Neutrophil (primary cell): ENCODE data around the gene GJD2.

Experiments
- H3K27ac ChIP-seq: fragments of 200-600 bp; sonication (generic); 2 replicates; pipeline ENCODE4 v1.5.1; 2016; ENCODE audit warnings: mild to moderate bottlenecking, moderate library complexity
- H3K27me3 ChIP-seq: fragments of 200-600 bp; sonication (generic); 2 replicates; pipeline ENCODE4 v1.6.0; 2016; ENCODE audit warnings: mild to moderate bottlenecking
- H3K36me3 ChIP-seq: fragments of 200-600 bp; sonication (generic); 2 replicates; pipeline ENCODE4 v1.5.1; 2017
- H3K4me1 ChIP-seq, 2 experiments: fragments of 200-600 bp in 1 of 2; sonication (generic) in 1 of 2; 1 replicate in 1 of 2; 2 replicates in 1 of 2; pipeline versions ENCODE4 v1.5.1 to v1.6.1; 2013 to 2016; ENCODE audit warnings: low read depth in 1 of 2, low read length in 1 of 2, mild to moderate bottlenecking in 1 of 2, moderate library complexity in 1 of 2; ENCODE audit not compliant: control insufficient read depth in 1 of 2, insufficient read depth in 1 of 2
- H3K4me3 ChIP-seq, 2 experiments: fragments of 200-600 bp in 1 of 2; sonication (generic) in 1 of 2; 1 replicate in 1 of 2; 2 replicates in 1 of 2; pipeline ENCODE4 v1.5.1; 2013 to 2016; ENCODE audit warnings: low read depth in 1 of 2, low read length in 1 of 2, mild to moderate bottlenecking in 1 of 2, moderate library complexity in 1 of 2
- H3K9me3 ChIP-seq: fragments of 200-600 bp; sonication (generic); 2 replicates; pipeline ENCODE4 v1.5.1; 2016
- TF ChIP-seq, protein P1 (sequence below): fragments of 200-600 bp; sonication (generic); IDR thresholded peaks from 2 replicates; pipeline ENCODE4 v1.5.1; 2016; ENCODE audit warnings: antibody characterized with exemption

GJD2 gene

DNA sequence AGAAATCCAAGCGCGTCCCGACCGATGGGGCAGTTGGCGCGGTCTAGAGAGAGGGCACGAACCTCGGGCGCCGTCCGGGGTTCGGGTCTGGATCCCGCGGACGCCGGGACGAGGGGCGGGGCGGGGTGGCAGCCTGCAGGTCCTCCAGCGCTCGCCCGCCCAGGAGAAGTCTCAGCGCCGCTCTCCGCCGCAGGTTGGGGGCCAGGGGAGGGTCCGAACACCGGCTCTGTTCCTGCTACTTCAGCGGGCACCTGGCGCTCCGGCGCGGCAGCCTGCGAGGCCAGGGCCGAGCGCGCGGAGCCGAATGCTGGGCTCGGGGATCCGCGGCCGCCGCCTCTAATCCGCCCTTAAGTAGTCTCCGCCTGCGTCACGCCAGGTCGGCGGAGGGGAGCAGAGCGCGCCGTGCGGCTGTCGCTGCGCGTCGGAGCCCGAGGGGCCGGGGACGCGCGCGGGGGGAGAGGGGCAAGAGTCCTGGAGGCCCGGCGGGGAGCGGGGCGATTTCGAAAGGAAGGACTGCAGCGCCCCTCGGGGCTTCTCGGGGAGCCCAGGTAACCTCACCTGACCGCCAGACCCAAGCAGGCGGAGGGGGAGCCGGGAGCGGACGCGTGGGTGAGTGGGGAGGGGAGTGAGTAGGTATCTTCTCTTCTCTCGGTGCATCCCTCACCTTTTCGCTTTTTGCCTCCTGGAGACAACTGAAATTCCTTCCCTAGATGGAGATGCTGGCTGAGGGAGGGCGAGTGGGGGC is at the start of gene GJD2:
Gene GJD2 (minus strand): TSS at position 325 of the 745 bp plus-strand sequence. CDS start 510 bp downstream, outside the sequence.
- Histone ChIP-seq H3K36me3 (no peaks in the 10 kb centered on the region), H3K4me1 (no peaks in the 10 kb centered on the region), H3K9me3 (no peaks in the 10 kb centered on the region), H3K27ac (no peak within 1 kb of the TSS), H3K4me3 (no peak within 1 kb of the TSS), H3K27me3 (peaks cover 87% of the 10 kb centered on the region)
- TF ChIP-seq, protein P1, sequence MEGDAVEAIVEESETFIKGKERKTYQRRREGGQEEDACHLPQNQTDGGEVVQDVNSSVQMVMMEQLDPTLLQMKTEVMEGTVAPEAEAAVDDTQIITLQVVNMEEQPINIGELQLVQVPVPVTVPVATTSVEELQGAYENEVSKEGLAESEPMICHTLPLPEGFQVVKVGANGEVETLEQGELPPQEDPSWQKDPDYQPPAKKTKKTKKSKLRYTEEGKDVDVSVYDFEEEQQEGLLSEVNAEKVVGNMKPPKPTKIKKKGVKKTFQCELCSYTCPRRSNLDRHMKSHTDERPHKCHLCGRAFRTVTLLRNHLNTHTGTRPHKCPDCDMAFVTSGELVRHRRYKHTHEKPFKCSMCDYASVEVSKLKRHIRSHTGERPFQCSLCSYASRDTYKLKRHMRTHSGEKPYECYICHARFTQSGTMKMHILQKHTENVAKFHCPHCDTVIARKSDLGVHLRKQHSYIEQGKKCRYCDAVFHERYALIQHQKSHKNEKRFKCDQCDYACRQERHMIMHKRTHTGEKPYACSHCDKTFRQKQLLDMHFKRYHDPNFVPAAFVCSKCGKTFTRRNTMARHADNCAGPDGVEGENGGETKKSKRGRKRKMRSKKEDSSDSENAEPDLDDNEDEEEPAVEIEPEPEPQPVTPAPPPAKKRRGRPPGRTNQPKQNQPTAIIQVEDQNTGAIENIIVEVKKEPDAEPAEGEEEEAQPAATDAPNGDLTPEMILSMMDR = no peak

DNA sequence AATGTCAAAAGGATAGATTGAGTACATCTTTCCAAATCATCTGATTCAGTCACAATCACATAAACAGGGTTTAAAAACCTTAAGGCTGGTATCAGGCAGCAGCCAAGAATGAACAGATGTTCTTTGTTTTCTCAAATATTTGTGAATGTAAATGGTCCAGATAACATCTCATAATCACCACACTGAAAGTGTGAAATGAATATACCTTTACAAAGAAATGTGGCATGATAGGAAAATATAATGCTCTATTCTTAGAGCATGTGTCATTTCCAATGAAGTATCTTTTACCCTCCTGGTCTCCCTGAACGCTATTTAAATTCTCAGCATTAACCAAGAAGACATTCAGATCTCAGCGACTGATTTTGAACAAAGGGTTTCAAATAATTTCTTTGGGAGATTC is 49.3 kb upstream of the GJD2 start:
- Histone ChIP-seq H3K36me3 (no peaks in the 10 kb centered on the region), H3K27ac (no peak overlapping the region)

DNA sequence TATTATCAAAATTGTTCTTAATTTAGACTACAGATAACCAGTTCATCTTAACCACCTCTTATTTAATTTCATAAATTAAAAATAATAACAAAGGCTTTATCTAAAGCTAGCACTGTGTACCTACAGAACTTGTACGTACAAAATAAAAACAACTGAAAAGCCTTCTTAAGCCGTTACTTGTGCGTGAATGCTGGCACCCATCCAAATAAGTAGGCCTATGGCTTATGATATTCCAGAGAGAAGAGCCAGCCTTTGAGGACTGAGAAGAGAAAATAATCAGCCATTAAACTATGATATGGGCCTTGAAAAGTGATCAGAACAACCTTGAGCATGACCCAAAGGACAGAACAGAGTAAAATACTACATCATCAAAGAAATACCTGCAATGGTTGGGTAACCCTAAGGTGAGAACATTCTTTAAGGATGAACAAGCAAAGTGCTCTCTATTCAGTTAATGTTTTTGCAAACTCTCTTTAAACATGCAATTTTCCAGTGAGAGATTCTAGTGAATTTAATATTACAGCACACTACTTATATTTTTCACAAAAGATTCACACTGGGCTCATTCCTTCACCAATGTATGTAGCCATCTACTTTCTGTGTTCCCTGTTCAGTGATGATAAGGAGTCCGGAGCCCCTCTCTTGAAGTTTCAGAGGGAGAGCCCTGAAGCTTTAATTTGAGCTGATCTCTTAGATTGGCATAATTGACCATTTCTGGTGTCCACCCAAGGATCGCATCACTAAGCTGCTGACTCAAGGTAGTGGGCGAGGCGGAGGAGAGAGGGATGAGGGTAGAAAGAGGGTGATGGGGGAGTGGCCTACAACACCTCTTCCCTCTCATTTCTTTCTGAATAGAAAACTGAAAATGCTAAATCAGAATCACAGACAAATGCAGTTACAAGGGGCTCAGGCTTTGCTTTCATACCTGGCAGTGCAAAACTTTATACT is 48.3 kb upstream of the GJD2 start:
- TF ChIP-seq, protein P1 = no peak

More for the DNA sequence above, 49.3 kb upstream of the GJD2 start:
- Histone ChIP-seq H3K27me3 (peaks cover 27% of the 10 kb centered on the region), H3K9me3 (no peaks in the 10 kb centered on the region), H3K4me3 (no peak overlapping the region), H3K4me1 (no peaks in the 10 kb centered on the region)
- TF ChIP-seq, protein P1 = no peak

DNA sequence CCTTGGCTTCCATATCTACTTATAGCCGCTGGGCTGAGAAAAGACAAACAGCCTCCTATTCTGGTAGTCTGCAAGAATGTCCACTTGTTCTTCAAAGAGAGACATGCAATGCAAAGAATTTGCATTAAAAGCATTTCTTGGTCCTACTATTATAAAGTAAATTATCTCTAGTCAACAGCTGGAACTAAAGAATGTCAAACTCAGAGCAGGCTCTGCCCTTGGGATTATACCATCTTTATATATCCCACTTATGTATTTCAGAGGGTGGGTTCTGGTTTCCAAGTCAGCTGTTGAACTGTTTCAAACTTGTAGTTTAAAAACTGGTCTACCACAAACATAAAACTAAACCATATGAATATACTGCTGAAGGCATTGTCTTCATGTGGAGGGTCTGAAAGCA is 47.6 kb upstream of the GJD2 start:
- Histone ChIP-seq H3K36me3 (no peaks in the 10 kb centered on the region), H3K4me1 (no peaks in the 10 kb centered on the region), H3K9me3 (no peaks in the 10 kb centered on the region), H3K27me3 (peaks cover 44% of the 10 kb centered on the region), H3K4me3 (no peak overlapping the region), H3K27ac (no peak overlapping the region)
- TF ChIP-seq, protein P1 = no peak

More for the DNA sequence above, 48.3 kb upstream of the GJD2 start:
- no peaks in the 10 kb centered on the region for H3K36me3 ChIP-seq
- no peak overlapping the region for H3K4me3 ChIP-seq
- H3K27ac ChIP-seq = no peak overlapping the region
- H3K27me3 ChIP-seq = peaks cover 37% of the 10 kb centered on the region
- no peaks in the 10 kb centered on the region for H3K9me3 ChIP-seq
- H3K4me1 ChIP-seq = no peaks in the 10 kb centered on the region

DNA sequence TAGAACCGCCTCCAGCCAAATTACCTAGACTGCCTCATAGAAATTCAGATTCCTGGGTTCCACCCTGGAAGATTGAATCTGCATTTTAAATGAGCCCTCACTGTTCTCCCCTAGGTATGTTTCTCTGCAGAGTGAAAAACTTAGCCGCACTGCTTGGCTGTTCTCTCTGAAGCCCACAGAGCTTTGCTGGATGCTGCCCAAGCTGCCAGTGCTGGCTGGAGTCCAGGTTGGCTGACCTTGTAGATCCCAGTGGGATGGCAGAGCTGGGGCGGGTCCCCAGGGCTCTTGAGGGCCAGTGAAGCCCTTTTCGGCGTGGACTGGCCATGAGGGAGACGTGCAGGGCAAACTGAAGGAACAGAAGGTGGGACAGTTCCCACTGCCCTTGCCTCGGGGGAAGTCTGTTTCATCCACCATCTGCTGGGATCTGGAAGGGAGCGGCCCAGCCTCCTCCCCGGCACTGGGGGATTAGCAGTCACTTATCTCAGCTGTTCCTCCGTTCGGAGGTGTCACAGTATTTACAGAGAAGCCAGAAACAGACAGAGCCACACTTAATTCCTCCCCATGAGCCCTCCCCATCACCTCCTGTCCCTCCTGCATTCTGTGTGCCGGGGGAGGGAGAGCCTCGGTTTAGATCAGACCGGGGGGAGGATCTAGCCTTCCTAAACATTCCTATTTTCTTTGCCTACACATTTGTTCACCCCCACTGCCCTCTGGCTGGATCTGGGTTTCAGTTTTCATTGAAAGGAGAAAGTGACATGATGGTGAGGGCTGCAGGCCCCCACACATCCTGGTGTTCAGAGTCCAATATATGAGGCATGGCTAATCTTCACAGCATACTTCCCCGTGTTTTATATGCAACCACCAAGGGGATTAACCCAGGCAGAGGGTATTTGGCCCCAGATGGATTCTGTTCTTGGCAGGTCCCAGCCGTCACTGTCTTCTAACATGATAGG is 44.6 kb upstream of the GJD2 start:
- H3K4me1 ChIP-seq = no peaks in the 10 kb centered on the region
- peaks cover 63% of the 10 kb centered on the region for H3K27me3 ChIP-seq
- H3K36me3 ChIP-seq = no peaks in the 10 kb centered on the region
- H3K27ac ChIP-seq = no peak overlapping the region
- no peaks in the 10 kb centered on the region for H3K9me3 ChIP-seq
- no peak overlapping the region for H3K4me3 ChIP-seq
- TF ChIP-seq, protein P1 = no peak
